Stimulated activated CD4-positive, alpha-beta T cell treated with anti-CD3 and anti-CD28 coated beads, Interleukin-2, amount 100 ng/mL, for 24 hours (primary cell): ENCODE data around the gene MED4.
A peak's percentile ranks its signal among the peaks of the same experiment; 100 is the strongest.
"Not testable (repeated sequence)": the region's sequence is repeated elsewhere in the genome, so short reads cannot be mapped to it uniquely, and the experiment has no call there.

Source experiments
- DNase-seq, 2 donors: peaks; one replicate each; pipeline ENCODE4 v3.0.0-alpha.2; 2020

MED4 gene

GRCh38 chr13:48093588-48093987 is 1.3 kb downstream of the MED4 start:
- no peak for DNase-seq

- no peak for DNase-seq
Observed at GRCh38 chr13:48086272-48086671, 8.6 kb downstream of the MED4 start.

GRCh38 chr13:48081739-48082138 is 13.2 kb downstream of the MED4 start:
- DNase-seq, result no peak

- no peak for DNase-seq
Observed at GRCh38 chr13:48078251-48078656, 16.6 kb downstream of the MED4 start.

GRCh38 chr13:48074006-48074405 is 20.9 kb downstream of the MED4 start:
- DNase-seq, result no peak

GRCh38 chr13:48072787-48073186 is 22.1 kb downstream of the MED4 start:
- no peak for DNase-seq

GRCh38 chr13:48072304-48072703 is 22.6 kb downstream of the MED4 start:
- DNase-seq, result no peak

- no peak for DNase-seq
Observed at GRCh38 chr13:48070942-48071341, 24.0 kb downstream of the MED4 start.

GRCh38 chr13:48069573-48069972 is 25.3 kb downstream of the MED4 start:
- no peak for DNase-seq

GRCh38 chr13:48068952-48069351 is 26.0 kb downstream of the MED4 start:
- DNase-seq, result no peak

GRCh38 chr13:48068036-48068435 is 26.9 kb downstream of the MED4 start:
- DNase-seq, result no peak

GRCh38 chr13:48066310-48066989 is 28.5 kb downstream of the MED4 start:
- DNase-seq, result peak; percentile 7 to 21

- not testable (repeated sequence) for DNase-seq
Observed at GRCh38 chr13:48059951-48060350, 35.0 kb downstream of the MED4 start.

- not testable (repeated sequence) for DNase-seq
Observed at GRCh38 chr13:48058536-48058935, 36.4 kb downstream of the MED4 start.

- no peak for DNase-seq
Observed at GRCh38 chr13:48055712-48056111, 39.2 kb downstream of the MED4 start.

- DNase-seq, result no peak
Observed at GRCh38 chr13:48054601-48055000, 40.3 kb downstream of the MED4 start.

- DNase-seq, result no peak
Observed at GRCh38 chr13:48050550-48050949, 44.4 kb downstream of the MED4 start.

GRCh38 chr13:48043789-48044503 is 51.0 kb downstream of the MED4 start:
- no peak for DNase-seq

GRCh38 chr13:48042894-48043293 is 52.0 kb downstream of the MED4 start:
- DNase-seq, result no peak

GRCh38 chr13:48040896-48041295 is 54.0 kb downstream of the MED4 start:
- no peak for DNase-seq

GRCh38 chr13:48040049-48040448 is 54.9 kb downstream of the MED4 start:
- no peak for DNase-seq

- DNase-seq, result no peak
Observed at GRCh38 chr13:48038761-48039160, 56.1 kb downstream of the MED4 start.

- DNase-seq, result peak; percentile 95 to 96
Observed at GRCh38 chr13:48037346-48038173, 57.3 kb downstream of the MED4 start, which contains the start of gene NUDT15. NUDT15 (plus strand) TSS chr13:48037726; CDS start chr13:48037747, 21 bp downstream.

GRCh38 chr13:48029859-48030258 is 65.0 kb downstream of the MED4 start:
- no peak for DNase-seq
